ENCODE data around the gene PSMD8.
"Not testable (repeated sequence)": the region's sequence is repeated elsewhere in the genome, so short reads cannot be mapped to it uniquely, and the experiment has no call there.

The PSMD8 gene

GRCh38 chr19:38362076-38362945 is 12.1 kb upstream of the PSMD8 start:
- peak; percentile 91 for DNase-seq

- not testable (repeated sequence) for DNase-seq
Observed at GRCh38 chr19:38362946-38363688, 11.3 kb upstream of the PSMD8 start.

- no peak for DNase-seq
Observed at GRCh38 chr19:38367041-38367440, 7.3 kb upstream of the PSMD8 start.

GRCh38 chr19:38369584-38369983 is 4.8 kb upstream of the PSMD8 start:
- no peak for DNase-seq

- DNase-seq = no peak
Observed at GRCh38 chr19:38370299-38370698, 4.1 kb upstream of the PSMD8 start.

- no peak for DNase-seq
Observed at GRCh38 chr19:38371081-38371480, 3.3 kb upstream of the PSMD8 start.

- no peak for DNase-seq
Observed at GRCh38 chr19:38373907-38374331, 452 bp upstream of the PSMD8 start.

- DNase-seq = no peak
Observed at GRCh38 chr19:38375098-38375493, 725 bp downstream of the PSMD8 start.

- DNase-seq = no peak
Observed at GRCh38 chr19:38375748-38376147, 1.4 kb downstream of the PSMD8 start.

GRCh38 chr19:38376576-38376975 is 2.2 kb downstream of the PSMD8 start:
- no peak for DNase-seq

GRCh38 chr19:38377052-38377451 is 2.7 kb downstream of the PSMD8 start:
- no peak for DNase-seq

- no peak for DNase-seq
Observed at GRCh38 chr19:38378866-38379265, 4.5 kb downstream of the PSMD8 start.

GRCh38 chr19:38381138-38381537 is 6.8 kb downstream of the PSMD8 start:
- no peak for DNase-seq

GRCh38 chr19:38383184-38383583 is 8.8 kb downstream of the PSMD8 start:
- no peak for DNase-seq

GRCh38 chr19:38383743-38384142 is 9.4 kb downstream of the PSMD8 start:
- no peak for DNase-seq

GRCh38 chr19:38384209-38385027 is 10.0 kb downstream of the PSMD8 start:
- no peak for DNase-seq

GRCh38 chr19:38385057-38385803 is 10.9 kb downstream of the PSMD8 start:
- no peak for DNase-seq

- no peak for DNase-seq
Observed at GRCh38 chr19:38385804-38386257, 11.5 kb downstream of the PSMD8 start.

- DNase-seq = no peak
Observed at GRCh38 chr19:38386300-38386970, 12.1 kb downstream of the PSMD8 start.

GRCh38 chr19:38386971-38387549 is 12.7 kb downstream of the PSMD8 start:
- DNase-seq = no peak
